Endothelial cell of umbilical vein (primary cell): ENCODE data around the gene KCNMA1. TPM values are rescaled to one million over a fixed set of nuclear protein-coding genes. Genes with fewer than 3 reads are reported as not detected.

Source experiments
- BruUV-seq: library from RNA; stranded (reverse); fragments of 400-500 nt; replicated peaks from 2 replicates; lab custom pipeline; 2021; lab: Mats Ljungman, UMichigan
- CTCF ChIA-PET: fragments of 300-600, 350-600 bp; sonication (Branson Sonifier 250); formaldehyde crosslinking; loops from one replicate; lab custom pipeline; 2021; ENCODE audit warnings: antibody characterized with exemption, inconsistent platforms; lab: Charles Lee
- POLR2A ChIA-PET: fragments of 300-600, 350-600 bp; sonication (Branson Sonifier 250); formaldehyde crosslinking; loops from one replicate; lab custom pipeline; 2021; ENCODE audit warnings: antibody characterized with exemption, inconsistent platforms; lab: Charles Lee
- DNase-seq: peaks from one replicate; pipeline ENCODE4 v3.0.0-alpha.2; 2011; ENCODE audit warnings: low read depth, low spot score
- FAIRE-seq: peaks from 2 replicates; lab custom pipeline; 2011; peaks lifted over from hg19 to GRCh38; lab: Jason Lieb, UNC
- H2AFZ ChIP-seq: 2 replicates; pipeline ENCODE4 v1.6.0; 2012; ENCODE audit warnings: low read depth, low read length, control low read depth, inconsistent platforms
- H3K27ac ChIP-seq: 2 replicates; pipeline ENCODE4 v1.5.1; 2011; ENCODE audit warnings: low read depth, mild to moderate bottlenecking, control low read depth, low read length, moderate library complexity; ENCODE audit not compliant: insufficient read depth
- H3K27me3 ChIP-seq, 2 experiments: 2 replicates each; pipeline versions ENCODE4 v1.6.0 to v1.6.1; 2011; ENCODE audit warnings: low read length in 2 of 2, mixed read lengths in 1 of 2; ENCODE audit not compliant: control insufficient read depth in 2 of 2, insufficient read depth in 2 of 2
- H3K36me3 ChIP-seq, 2 experiments: 2 replicates in 1 of 2; 3 replicates in 1 of 2; pipeline ENCODE4 v1.5.1; 2011; ENCODE audit warnings: low read length in 2 of 2, mild to moderate bottlenecking in 1 of 2, moderate library complexity in 1 of 2; ENCODE audit not compliant: control insufficient read depth in 2 of 2, insufficient read depth in 2 of 2; ENCODE audit errors: extremely low read depth in 1 of 2
- H3K4me1 ChIP-seq: 3 replicates; pipeline ENCODE4 v1.5.1; 2011; ENCODE audit warnings: mild to moderate bottlenecking, low read length; ENCODE audit not compliant: control insufficient read depth, insufficient read depth; ENCODE audit errors: extremely low read depth
- H3K4me2 ChIP-seq: 2 replicates; pipeline ENCODE4 v1.6.1; 2011; ENCODE audit warnings: low read length, control low read depth, mixed read lengths; ENCODE audit not compliant: insufficient read depth
- H3K4me3 ChIP-seq, 3 experiments: fragments of 200-600 bp in 1 of 3; sonication (generic), shearing (Covaris generic) in 1 of 3; replicated peaks in 1 of 3; 2 replicates each; pipeline ENCODE4 v1.5.1; 2011 to 2016; ENCODE audit warnings: control low read depth in 3 of 3, low read length in 3 of 3, mild to moderate bottlenecking in 2 of 3, inconsistent platforms in 1 of 3, low read depth in 1 of 3, moderate library complexity in 1 of 3; ENCODE audit not compliant: insufficient read depth in 1 of 3
- H3K79me2 ChIP-seq: 2 replicates; pipeline ENCODE4 v1.6.0; 2012; ENCODE audit warnings: low read length, inconsistent platforms; ENCODE audit not compliant: control insufficient read depth, insufficient read depth
- H3K9ac ChIP-seq: replicated peaks from 2 replicates; pipeline ENCODE3; 2011; ENCODE audit warnings: low read length, control low read depth; ENCODE audit not compliant: insufficient read depth; ENCODE audit errors: extremely low read depth
- H3K9me1 ChIP-seq: replicated peaks from 3 replicates; pipeline ENCODE4 v1.6.0; 2011; ENCODE audit warnings: mild to moderate bottlenecking, low read length; ENCODE audit not compliant: control insufficient read depth, insufficient read depth; ENCODE audit errors: extremely low read depth
- H3K9me3 ChIP-seq: replicated peaks from 2 replicates; pipeline ENCODE4 v1.5.1; 2012; ENCODE audit warnings: low read length, inconsistent platforms; ENCODE audit not compliant: control insufficient read depth, insufficient read depth
- H4K20me1 ChIP-seq: replicated peaks from 2 replicates; pipeline ENCODE3; 2011; ENCODE audit warnings: mild to moderate bottlenecking, low read length; ENCODE audit not compliant: control insufficient read depth, insufficient read depth; ENCODE audit errors: extremely low read depth
- EZH2 ChIP-seq: IDR thresholded peaks from 2 replicates; pipeline ENCODE4 v1.6.1; 2012; ENCODE audit warnings: borderline replicate concordance, low read depth, mild to moderate bottlenecking, moderate library complexity, low read length, inconsistent platforms; ENCODE audit not compliant: severe bottlenecking
- FOS ChIP-seq: IDR thresholded peaks from 2 replicates; pipeline ENCODE4 v1.6.1; 2011; ENCODE audit warnings: mild to moderate bottlenecking, low read length, moderate library complexity, borderline replicate concordance; ENCODE audit not compliant: insufficient read depth
- GATA2 ChIP-seq: IDR thresholded peaks from 2 replicates; pipeline ENCODE4 v1.7.0; 2011; ENCODE audit warnings: low read depth, mild to moderate bottlenecking, moderate library complexity, mixed read lengths, low read length; ENCODE audit not compliant: insufficient read length, insufficient read depth
- JUN ChIP-seq: IDR thresholded peaks from 2 replicates; pipeline ENCODE4 v1.6.1; 2011; ENCODE audit warnings: borderline replicate concordance, low read depth; ENCODE audit not compliant: insufficient read length, insufficient read depth
- MYC ChIP-seq: IDR thresholded peaks from one replicate; pipeline ENCODE4 v1.6.1; 2011; ENCODE audit warnings: mild to moderate bottlenecking, low read depth, low read length
- POLR2A ChIP-seq: IDR thresholded peaks from 2 replicates; pipeline ENCODE4 v1.6.1; 2012; ENCODE audit warnings: low read depth, mild to moderate bottlenecking, control low read depth, low read length
- POLR2AphosphoS5 ChIP-seq: IDR thresholded peaks from 2 replicates; pipeline ENCODE4 v1.6.1; 2012; ENCODE audit warnings: low read depth, mild to moderate bottlenecking, control low read depth, low read length, moderate library complexity; ENCODE audit not compliant: insufficient read depth
- dilution Hi-C: fragments of 300-500 bp; cut with MboI; formaldehyde crosslinking; loops from one replicate; pipeline ENCODE4 v1.15.0; 2019; ENCODE audit warnings: low sequenced_read_pairs; ENCODE audit not compliant: extremely low pct_ligation_motif_present
- intact Hi-C: fragments of 100-400 bp; cut with micrococcal nuclease; formaldehyde crosslinking; loops from one replicate; pipeline ENCODE4 v1.10.0; 2022
- polyA plus RNA-seq, 4 experiments: library from polyadenylated mRNA; depleted of rRNA in 3 of 4; stranded (reverse) in 3 of 4; unstranded in 1 of 4; fragments of >200 nt; gene quantifications; 2 replicates each; pipeline versions ENCODE4 v1.2.1 to v1.2.3, GENCODE V29; 2011 to 2012; ENCODE audit warnings: missing spikeins in 1 of 4
- total RNA-seq: library from RNA; stranded (reverse); gene quantifications from 2 replicates; pipeline ENCODE4 v1.2.3, GENCODE V29; 2021
- TF ChIP-seq, protein P1 (sequence below): IDR thresholded peaks from 2 replicates; pipeline ENCODE4 v1.6.1; 2011; ENCODE audit not compliant: insufficient read depth, insufficient read length
- TF ChIP-seq, protein P2 (sequence below), 2 donors: IDR thresholded peaks; 1 replicate in 1 of 2; 2 replicates in 1 of 2; pipeline ENCODE4 v1.5.1; 2011; ENCODE audit warnings: low read length in 2 of 2, mild to moderate bottlenecking in 2 of 2, moderate library complexity in 2 of 2, control low read depth in 1 of 2, inconsistent platforms in 1 of 2, low read depth in 1 of 2; ENCODE audit not compliant: insufficient read depth in 1 of 2; ENCODE audit errors: extremely low read depth in 1 of 2

The KCNMA1 gene
- total and polyA plus RNA-seq, 2 donors (not counting 3 experiments of a cell fraction or from before 2014, with no cell fraction given) = 0.10 to 0.82 TPM

DNA sequence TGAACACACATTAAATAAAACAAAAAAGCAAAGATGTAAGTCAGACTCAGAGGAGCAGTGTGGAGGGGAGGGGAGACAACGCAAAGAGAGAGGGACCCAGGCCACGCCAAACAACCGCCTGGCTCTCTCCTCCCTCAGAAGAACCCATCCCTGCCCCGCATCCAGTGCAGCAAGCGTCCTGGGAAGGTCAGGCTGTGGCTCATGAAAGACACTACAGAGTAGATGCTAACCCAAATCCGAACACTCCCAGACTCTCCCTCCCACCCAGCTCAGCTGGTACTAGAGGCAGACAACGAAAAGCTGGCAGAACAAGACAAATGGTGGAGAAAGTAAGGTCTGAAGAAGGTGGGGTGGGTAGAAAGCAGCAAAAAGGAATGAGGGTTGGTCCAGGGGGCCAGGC lies 39.0 kb downstream of the KCNMA1 start:
- TF ChIP-seq POLR2AphosphoS5 = no peak
- no peak for TF ChIP-seq POLR2A
- no peak for TF ChIP-seq FOS
- TF ChIP-seq, protein P1, sequence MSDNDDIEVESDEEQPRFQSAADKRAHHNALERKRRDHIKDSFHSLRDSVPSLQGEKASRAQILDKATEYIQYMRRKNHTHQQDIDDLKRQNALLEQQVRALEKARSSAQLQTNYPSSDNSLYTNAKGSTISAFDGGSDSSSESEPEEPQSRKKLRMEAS = no peak
- no peak for TF ChIP-seq EZH2
- no peak for TF ChIP-seq JUN
- Histone ChIP-seq H2AFZ (no peak overlapping the region), H3K4me1 (no peaks in the 10 kb centered on the region), H3K4me2 (no peak overlapping the region), H3K4me3 (no peak overlapping the region), H3K79me2 (no peaks in the 10 kb centered on the region), H4K20me1 (no peaks in the 10 kb centered on the region), H3K36me3 (no peaks in the 10 kb centered on the region), H3K9me1 (no peaks in the 10 kb centered on the region), H3K27ac (no peak overlapping the region), H3K9me3 (no peaks in the 10 kb centered on the region), H3K9ac (no peak overlapping the region), H3K27me3 (no peaks in the 10 kb centered on the region)
- DNase-seq = no peak
- intact Hi-C loops = no loop called here
- ChIA-PET CTCF (interaction anchor here (1.3 kb wide), 1 partner anchor 12 kb away, joined by 3 read pairs; no protein-coding TSS in a partner anchor), POLR2A (no interaction called here)
- dilution Hi-C loops = no loop called here
- FAIRE-seq = no peak
- no TSS peak for BruUV-seq

DNA sequence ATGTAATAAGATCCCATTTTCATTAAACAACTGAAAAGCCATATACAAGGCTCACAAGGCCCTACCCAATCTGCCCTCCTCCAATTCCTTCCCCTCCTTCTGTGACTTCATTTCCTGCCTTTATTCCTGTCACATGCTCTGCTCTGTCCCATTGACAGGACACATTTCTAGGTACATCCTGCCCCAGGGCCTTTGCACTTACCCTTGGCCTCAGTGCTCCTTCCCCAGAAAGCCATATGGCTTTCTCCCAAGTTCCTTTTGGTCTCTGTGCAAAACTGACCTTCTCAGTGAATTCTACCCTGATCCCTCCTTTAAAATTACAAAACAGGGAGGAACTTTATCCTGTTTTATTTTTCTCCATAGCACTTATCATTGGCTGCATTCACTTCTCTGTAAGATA lies 40.0 kb downstream of the KCNMA1 start:
- CTCF ChIA-PET = no interaction called here
- dilution Hi-C loops = no loop called here

More for the DNA sequence above, 40.0 kb downstream of the KCNMA1 start:
- no peaks in the 10 kb centered on the region for H3K4me1 ChIP-seq
- intact Hi-C loops = no loop called here
- H4K20me1 ChIP-seq = no peaks in the 10 kb centered on the region
- no peaks in the 10 kb centered on the region for H3K79me2 ChIP-seq
- H3K9ac ChIP-seq = no peak overlapping the region
- H2AFZ ChIP-seq = no peak overlapping the region
- no peaks in the 10 kb centered on the region for H3K9me3 ChIP-seq
- no peak overlapping the region for H3K4me3 ChIP-seq
- no peak overlapping the region for H3K4me2 ChIP-seq
- no TSS peak for BruUV-seq
- H3K27ac ChIP-seq = no peak overlapping the region
- no peaks in the 10 kb centered on the region for H3K27me3 ChIP-seq
- POLR2A ChIA-PET = no interaction called here
- DNase-seq = no peak
- H3K36me3 ChIP-seq = no peaks in the 10 kb centered on the region
- FAIRE-seq = no peak
- TF ChIP-seq EZH2 (no peak), FOS (no peak), MYC (no peak), POLR2A (no peak), JUN (no peak), POLR2AphosphoS5 (no peak), GATA2 (no peak)
- TF ChIP-seq, protein P2, sequence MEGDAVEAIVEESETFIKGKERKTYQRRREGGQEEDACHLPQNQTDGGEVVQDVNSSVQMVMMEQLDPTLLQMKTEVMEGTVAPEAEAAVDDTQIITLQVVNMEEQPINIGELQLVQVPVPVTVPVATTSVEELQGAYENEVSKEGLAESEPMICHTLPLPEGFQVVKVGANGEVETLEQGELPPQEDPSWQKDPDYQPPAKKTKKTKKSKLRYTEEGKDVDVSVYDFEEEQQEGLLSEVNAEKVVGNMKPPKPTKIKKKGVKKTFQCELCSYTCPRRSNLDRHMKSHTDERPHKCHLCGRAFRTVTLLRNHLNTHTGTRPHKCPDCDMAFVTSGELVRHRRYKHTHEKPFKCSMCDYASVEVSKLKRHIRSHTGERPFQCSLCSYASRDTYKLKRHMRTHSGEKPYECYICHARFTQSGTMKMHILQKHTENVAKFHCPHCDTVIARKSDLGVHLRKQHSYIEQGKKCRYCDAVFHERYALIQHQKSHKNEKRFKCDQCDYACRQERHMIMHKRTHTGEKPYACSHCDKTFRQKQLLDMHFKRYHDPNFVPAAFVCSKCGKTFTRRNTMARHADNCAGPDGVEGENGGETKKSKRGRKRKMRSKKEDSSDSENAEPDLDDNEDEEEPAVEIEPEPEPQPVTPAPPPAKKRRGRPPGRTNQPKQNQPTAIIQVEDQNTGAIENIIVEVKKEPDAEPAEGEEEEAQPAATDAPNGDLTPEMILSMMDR (IDR thresholded peaks at IDR 0.05; ENCODE audit: extremely low read depth in 1 of 2, insufficient read depth in 1 of 2, low read depth in 1 of 2, low read length in 2 of 2) = no peak
- TF ChIP-seq, protein P1 = no peak
- no peaks in the 10 kb centered on the region for H3K9me1 ChIP-seq
